HPDE6-E6E7 (cell line): ENCODE measurements around the gene ANKRD42.

Source experiments
- DNase-seq: peaks from one replicate; pipeline ENCODE4 v3.0.0; 2011; ENCODE audit warnings: missing footprints; ENCODE audit errors: extremely low spot score

Gene ANKRD42

DNA sequence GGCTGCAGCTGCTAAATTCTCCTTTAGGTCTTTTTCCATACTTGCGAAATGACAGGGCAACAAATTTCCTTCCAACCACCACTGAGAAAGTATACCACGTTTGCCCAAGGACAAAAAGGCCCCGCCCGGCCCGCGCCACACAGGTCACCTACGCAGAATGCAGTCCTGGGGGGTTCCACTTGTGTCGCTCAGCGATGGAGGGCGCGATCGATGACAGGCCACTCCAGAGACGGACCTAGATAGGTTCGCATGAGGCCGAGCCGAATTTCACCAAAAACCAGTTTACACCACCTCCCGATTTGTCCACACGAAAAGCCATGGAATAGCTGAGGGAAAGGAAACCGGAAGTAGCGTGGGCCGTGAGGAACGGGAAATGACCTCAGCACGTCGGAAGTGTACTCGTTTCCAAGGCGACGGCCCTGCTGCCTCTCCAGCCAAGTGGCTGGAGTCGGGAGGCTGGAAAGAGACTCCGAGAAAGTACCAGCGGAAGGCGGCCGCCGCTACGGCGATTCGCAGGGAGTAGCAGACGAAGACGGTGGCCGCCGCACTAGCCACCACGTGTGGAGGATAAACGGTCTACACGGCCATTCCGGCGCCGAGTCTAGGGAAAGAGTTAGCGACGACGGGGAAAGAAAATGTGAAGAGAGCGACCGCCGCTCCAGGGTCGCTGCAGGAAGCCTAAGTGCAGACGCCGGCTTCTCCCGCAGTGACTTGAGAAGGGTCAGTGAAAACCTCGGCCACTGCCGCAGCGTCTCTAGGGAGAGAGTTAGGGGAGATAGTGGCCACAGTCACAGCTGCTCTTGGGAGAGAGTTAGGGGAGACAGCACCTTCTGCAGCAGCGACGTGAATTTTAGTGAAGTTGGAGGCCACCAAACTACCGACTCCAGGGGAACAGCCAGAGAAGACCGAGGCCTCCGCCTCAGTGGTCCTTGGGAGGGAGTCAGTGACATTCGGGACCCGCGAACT is at the start of gene ANKRD42:
ANKRD42 (plus strand) TSS at position 398 of the 966 bp plus-strand sequence. CDS start 959 bp downstream, outside the sequence.
- DNase-seq: peak; percentile 96

- no peak for DNase-seq
Observed at GRCh38 chr11:83147895-83148294, 45.6 kb upstream of the ANKRD42 start.

DNA sequence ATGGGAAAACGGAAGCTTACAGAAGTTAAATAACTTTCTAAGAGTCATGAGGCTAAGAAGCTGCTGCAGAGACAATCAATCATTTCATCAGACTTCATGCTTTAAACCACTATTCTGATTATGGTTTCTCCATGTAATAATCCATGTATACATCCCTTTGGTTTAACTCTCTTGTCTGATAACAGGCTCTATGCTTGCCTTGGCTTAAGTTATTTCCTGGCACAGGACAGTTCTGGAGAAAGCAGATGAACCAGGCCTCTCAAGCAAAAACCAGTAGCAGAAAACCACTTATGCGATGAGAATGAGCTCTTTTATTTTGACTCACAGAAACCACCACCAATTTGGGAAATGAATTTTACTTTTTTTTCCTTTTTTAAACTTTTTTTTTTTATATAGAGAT is 43.1 kb upstream of the ANKRD42 start:
- no peak for DNase-seq

DNA sequence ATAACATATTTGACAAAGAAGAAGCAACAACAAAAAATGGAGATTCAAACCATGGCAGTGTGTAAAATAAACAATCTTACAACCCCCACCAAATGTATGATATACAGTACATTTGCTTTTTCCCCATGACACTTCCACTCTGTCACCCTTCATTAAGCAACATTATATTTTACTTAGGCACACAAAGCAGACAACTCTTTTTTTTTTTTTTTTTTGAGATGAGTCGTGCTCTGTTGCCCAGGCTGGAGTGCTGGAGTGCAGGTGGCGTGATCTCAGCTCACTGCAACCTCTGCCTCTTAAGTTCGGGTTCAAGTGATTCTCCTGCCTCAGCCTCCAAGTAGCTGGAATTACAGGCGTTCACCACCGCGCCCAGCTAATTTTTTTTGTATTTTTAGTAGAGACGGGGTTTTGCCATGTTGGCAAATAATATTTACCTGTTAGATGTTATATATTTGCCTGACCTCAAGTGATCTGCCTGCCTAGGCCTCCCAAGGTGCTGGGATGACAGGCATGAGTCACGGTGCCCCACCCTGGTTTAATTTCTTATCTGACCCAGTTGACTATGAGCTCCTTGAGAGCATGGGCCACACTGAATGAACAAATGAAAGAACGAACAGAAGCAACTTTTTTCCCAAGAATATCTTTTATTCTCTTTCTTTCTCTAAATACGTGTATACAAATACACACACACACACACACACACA is 42.1 kb upstream of the ANKRD42 start:
- DNase-seq: no peak

- no peak for DNase-seq
Observed at GRCh38 chr11:83152264-83152663, 41.2 kb upstream of the ANKRD42 start.

DNA sequence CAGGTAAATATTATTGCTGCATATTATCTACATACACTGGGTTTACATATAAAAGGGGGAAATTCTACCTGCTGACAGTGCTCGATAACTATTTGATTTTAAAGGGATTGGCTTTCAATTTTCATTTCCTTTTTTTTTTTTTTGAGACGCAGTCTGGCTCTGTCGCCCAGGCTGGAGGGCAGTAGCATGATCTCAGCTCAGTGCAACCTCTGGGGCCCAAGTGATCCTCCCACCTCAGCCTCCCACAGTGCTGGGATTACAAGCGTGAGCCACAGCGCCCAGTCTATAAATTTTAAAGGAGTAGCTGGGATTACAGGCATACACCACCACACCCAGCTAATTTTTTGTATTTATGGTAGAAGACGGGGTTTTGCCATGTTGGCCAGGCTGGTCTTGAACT is 39.7 kb upstream of the ANKRD42 start:
- no peak for DNase-seq

DNA sequence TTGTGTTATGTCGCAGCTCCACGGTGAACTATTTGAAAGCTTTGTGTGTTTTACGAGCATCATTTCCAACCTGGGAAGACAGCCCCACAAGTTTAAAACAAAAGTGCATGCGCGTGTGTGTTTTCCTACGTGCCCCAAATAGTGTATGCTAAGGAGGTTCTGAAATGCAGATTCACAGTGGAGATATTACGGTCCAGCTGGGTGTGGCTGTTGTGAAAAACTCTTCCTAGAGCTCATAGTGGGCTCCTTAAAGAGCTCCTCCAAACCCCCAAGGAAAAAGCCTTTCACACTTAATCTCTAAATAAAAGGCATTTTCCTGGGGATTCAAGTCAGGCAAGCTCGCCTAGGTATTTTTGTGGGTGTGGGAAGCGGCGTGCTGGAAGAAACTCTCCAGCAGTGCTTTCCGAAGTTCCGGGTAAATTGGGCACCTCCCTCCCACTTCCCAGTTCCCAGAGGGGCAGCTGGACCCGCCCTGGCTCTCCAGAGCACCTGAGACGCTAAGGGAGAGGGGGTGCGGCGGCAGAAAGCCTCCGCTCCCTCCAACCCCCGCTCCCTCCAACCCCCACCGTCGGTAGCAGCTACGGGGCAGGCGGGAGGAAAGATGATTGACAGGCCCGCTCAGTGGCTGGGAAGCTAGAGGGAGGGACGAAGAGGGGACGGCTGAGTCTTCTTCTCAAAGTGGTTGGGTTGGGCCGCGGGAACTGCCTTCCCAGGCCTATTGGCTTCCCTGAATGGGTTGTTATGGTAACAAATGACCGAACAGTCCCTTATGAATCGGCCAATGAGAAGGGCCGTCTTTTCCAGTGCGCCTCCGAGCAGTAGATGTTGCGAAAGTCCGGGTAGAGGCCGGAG is 37.1 kb upstream of the ANKRD42 start:
- DNase-seq: peak; percentile 97

DNA sequence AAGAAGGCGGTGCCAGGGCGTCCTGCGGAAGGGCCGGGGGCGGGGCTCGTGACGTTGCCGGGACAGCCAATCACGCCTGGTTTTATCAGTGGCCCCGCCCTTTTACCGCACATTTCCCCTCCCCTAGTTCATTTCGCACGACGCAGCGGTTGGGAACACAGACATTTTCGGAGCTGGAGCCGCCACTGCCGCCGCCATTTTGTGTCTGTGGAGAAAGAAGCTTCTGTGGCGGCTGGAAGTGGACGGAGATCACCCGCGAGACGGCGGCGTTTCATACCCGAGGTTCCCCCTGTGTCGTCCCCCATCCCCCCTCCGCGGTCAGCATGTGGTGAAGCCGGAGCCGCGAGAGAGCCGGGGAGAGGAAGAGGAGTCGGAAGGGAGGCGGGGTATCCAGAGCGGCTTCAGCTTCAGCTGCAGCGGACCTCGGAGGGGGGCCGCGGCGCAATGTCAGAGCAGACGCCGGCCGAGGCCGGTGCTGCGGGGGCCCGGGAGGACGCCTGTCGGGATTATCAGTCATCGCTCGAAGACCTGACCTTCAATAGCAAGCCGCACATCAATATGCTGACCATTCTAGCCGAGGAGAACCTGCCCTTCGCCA is 36.4 kb upstream of the ANKRD42 start, which contains the start of gene PCF11:
PCF11 (plus strand) TSS at position 136 of the 598 bp plus-strand sequence; CDS start at position 445, 309 bp downstream.
- no peak for DNase-seq

DNA sequence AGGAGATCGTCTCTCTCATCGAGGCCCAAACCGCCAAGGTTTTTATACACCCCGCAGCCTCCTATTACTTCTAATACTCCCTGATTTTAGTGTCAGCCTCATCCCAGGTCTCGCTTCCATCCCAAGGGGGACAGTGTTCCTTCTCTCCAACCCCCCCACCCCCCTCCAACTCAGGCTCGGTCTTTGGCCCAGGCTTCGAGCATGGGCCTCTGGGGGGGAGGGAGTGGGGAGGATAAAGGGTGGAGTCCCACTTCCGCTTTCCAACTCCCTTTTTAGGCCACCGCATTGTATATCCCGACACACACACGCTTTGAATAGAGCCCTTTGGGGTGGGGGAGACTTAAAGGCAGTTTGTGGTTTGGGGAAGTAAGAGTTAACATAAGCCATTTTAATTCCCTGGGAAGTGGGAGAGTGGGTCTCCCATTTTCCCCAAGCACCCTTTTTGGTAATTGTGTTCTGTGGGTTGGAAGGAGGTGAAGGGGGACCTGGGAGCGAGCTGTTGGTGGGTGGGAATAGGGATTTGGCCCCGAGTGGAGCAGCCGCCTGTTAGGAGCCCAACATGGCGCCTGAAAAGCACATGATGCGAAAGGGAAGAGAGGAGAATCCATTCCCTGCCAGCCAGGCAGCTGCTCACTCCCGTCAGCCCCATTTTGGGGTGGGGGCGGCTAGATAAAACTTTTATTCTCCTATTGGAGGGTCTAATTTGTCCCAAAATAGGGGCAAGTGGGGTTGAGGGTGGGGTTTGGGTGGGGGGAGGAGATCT is 35.7 kb upstream of the ANKRD42 start:
- peak; percentile 15 for DNase-seq

- DNase-seq: no peak
Observed at GRCh38 chr11:83158357-83158786, 35.1 kb upstream of the ANKRD42 start.

DNA sequence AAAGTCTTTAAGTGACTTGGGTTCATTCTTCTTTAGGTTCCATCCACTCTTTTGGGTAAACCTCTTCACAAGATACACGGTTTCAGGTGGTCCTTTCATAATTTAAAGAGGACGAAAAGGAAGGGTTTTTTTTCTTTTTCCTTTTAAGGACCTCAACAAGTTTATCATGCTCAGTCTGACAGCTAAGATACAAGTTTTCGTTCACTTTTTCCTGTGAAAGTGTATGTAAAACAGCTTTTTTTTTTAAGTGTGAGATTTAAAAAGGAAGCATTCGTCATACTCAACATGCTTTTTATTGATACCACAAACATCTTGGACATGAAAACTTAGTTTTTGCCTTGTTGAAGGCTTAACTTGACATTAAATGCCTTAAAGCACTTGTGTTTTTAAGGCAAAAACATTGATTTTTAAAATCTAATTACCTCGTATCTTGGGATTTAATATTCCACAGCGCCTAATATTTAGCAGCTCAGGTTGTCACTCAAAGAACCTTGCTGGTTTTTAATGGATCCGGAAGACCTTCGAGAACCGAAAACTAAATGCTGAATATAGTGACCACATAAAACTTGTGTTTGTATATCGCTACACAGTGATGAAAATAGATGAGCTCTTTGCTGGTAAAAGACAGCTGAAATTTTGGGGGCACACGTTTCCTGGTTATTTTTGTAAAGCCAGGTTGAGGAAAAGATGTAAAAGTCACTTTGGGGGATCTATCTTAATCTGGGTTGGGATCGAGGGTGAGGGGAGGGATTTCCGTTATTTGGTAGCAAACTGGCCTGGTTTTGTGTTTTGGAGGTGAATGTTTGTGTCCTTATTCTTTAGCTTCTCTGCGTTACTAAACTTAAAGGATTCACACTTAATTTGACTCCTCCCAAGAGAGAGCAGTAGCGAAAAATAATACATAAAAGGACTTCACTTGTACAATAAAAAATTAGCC is 34.3 kb upstream of the ANKRD42 start:
- DNase-seq: no peak

GRCh38 chr11:83159902-83160865 is 33.3 kb upstream of the ANKRD42 start:
- DNase-seq: peak; percentile 16

- no peak for DNase-seq
Observed at GRCh38 chr11:83161610-83162199, 31.8 kb upstream of the ANKRD42 start.

GRCh38 chr11:83162377-83162776 is 31.1 kb upstream of the ANKRD42 start:
- no peak for DNase-seq

DNA sequence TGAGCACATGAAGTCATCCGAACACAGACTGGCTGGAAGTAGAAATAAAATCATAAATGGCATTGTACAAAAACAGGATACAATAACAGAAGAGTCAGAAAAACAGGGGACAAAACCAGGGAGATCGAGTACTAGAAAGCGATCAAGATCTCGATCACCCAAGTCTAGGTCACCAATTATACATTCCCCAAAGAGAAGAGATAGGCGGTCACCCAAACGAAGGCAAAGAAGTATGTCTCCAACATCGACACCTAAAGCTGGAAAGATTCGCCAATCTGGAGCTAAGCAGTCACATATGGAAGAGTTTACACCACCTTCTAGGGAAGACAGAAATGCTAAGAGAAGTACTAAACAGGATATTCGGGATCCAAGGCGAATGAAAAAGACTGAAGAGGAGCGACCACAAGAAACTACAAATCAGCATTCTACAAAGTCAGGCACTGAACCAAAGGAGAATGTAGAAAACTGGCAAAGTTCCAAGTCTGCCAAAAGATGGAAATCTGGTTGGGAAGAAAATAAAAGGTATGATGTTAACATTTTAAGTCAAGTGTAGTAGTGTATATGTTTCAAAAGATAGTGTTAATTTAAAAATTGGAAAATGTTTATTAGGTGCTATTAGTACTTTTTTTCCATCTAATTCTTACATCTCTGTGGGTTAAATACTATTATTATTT is 27.2 kb upstream of the ANKRD42 start:
- DNase-seq: no peak

- no peak for DNase-seq
Observed at GRCh38 chr11:83168756-83169155, 24.8 kb upstream of the ANKRD42 start.

DNA sequence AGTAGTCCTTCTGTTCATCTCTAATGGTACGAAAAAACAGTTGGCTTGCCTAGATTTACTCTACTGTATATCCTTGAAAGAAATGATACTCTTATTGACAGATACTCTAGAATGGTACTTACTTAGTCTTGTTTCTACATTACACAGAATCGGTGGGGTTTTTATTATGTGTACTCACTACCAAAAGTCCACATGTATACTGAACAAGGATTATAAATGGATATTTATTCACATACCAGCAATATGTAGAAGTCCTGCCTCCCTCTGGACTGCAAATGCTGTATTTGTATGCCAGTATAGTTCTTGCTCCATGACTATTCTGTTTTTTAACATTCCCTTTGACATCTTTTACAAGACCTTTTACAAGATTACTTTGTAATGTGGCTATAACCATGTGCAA is 22.6 kb upstream of the ANKRD42 start:
- no peak for DNase-seq
